Ectodermal cell (in vitro differentiated cells): ENCODE measurements around the gene PAM16.

Experiments used
- H3K27ac ChIP-seq: 2 replicates; pipeline ENCODE4 v1.7.0; 2013; ENCODE audit warnings: mild to moderate bottlenecking, low read depth, low read length; ENCODE audit not compliant: insufficient read depth, poor library complexity, severe bottlenecking
- H3K27me3 ChIP-seq: 2 replicates; pipeline ENCODE4 v1.7.0; 2013; ENCODE audit warnings: mild to moderate bottlenecking, low read length; ENCODE audit not compliant: insufficient read depth, control insufficient read depth, poor library complexity, severe bottlenecking
- H3K36me3 ChIP-seq: one replicate; pipeline ENCODE4 v1.7.0; 2013; ENCODE audit warnings: low read length; ENCODE audit not compliant: control insufficient read depth, insufficient read depth
- H3K4me1 ChIP-seq: one replicate; pipeline ENCODE4 v1.7.0; 2013; ENCODE audit warnings: low read length; ENCODE audit not compliant: control insufficient read depth, insufficient read depth
- H3K4me3 ChIP-seq: 2 replicates; pipeline ENCODE4 v1.7.0; 2013; ENCODE audit warnings: low read depth, low read length, control low read depth; ENCODE audit not compliant: insufficient read depth
- H3K9me3 ChIP-seq: 2 replicates; pipeline ENCODE4 v1.7.0; 2013; ENCODE audit warnings: mild to moderate bottlenecking, low read length, moderate library complexity; ENCODE audit not compliant: control insufficient read depth
- WGBS, 2 experiments: methylation state at CpG; one replicate each; pipeline ENCODE4 v1.1.7; 2013; ENCODE audit warnings: missing lambda C conversion rate in 2 of 2; 5-methylcytosine and 5-hydroxymethylcytosine counted together

Gene PAM16

GRCh38 chr16:4317532-4318450 lies 33.3 kb downstream of the PAM16 start:
- Histone ChIP-seq H3K9me3 (no peaks in the 10 kb centered on the region), H3K36me3 (no peaks in the 10 kb centered on the region), H3K27me3 (peaks cover 24% of the 10 kb centered on the region), H3K4me1 (peaks cover 49% of the 10 kb centered on the region), H3K4me3 (peak overlapping the region; percentile 73), H3K27ac (peak overlapping the region; percentile 4)
- 51 to 54% methylated on average over 12 of the region's 12 CpGs for WGBS, 2 experiments

GRCh38 chr16:4316864-4317531 lies 34.1 kb downstream of the PAM16 start:
- Histone ChIP-seq H3K9me3 (no peaks in the 10 kb centered on the region), H3K4me1 (peaks cover 49% of the 10 kb centered on the region), H3K27me3 (peaks cover 24% of the 10 kb centered on the region), H3K36me3 (no peaks in the 10 kb centered on the region), H3K27ac (no peak overlapping the region), H3K4me3 (peak overlapping the region; percentile 73)
- 29 to 30% methylated on average over 20 of the region's 20 CpGs for whole genome bisulfite sequencing, 2 experiments

- 0% methylated on average over 93 of the region's 93 CpGs for WGBS, 2 experiments
- Histone ChIP-seq H3K27ac (no peak overlapping the region), H3K36me3 (no peaks in the 10 kb centered on the region), H3K4me1 (peaks cover 49% of the 10 kb centered on the region), H3K9me3 (no peaks in the 10 kb centered on the region), H3K4me3 (peak overlapping the region; percentile 73), H3K27me3 (peaks cover 24% of the 10 kb centered on the region)
Observed at GRCh38 chr16:4316108-4316863, 34.8 kb downstream of the PAM16 start.

- Histone ChIP-seq H3K36me3 (no peaks in the 10 kb centered on the region), H3K27me3 (peaks cover 24% of the 10 kb centered on the region), H3K27ac (peak within 1 kb of the TSS; percentile 8), H3K4me3 (peak within 1 kb of the TSS; percentile 73), H3K4me1 (peaks cover 45% of the 10 kb centered on the region), H3K9me3 (no peaks in the 10 kb centered on the region)
- WGBS, 2 experiments: 0 to 1% methylated on average over 91 to 106 of the region's 115 CpGs
Observed at GRCh38 chr16:4315186-4316107, 35.7 kb downstream of the PAM16 start, which contains the start of gene GLIS2. GLIS2 (plus strand) TSS chr16:4316067; CDS start chr16:4332281, 16,214 bp downstream.

- Histone ChIP-seq H3K4me3 (peak overlapping the region; percentile 54), H3K9me3 (no peaks in the 10 kb centered on the region), H3K4me1 (peaks cover 44% of the 10 kb centered on the region), H3K27me3 (peaks cover 24% of the 10 kb centered on the region), H3K27ac (peak overlapping the region; percentile 8), H3K36me3 (no peaks in the 10 kb centered on the region)
- 5 to 6% methylated on average over 33 of the region's 33 CpGs for WGBS, 2 experiments
Observed at GRCh38 chr16:4314532-4315185, 36.5 kb downstream of the PAM16 start.

- WGBS, 2 experiments: 20 to 21% methylated on average over 43 of the region's 43 CpGs
- H3K9me3 ChIP-seq: no peaks in the 10 kb centered on the region
- H3K36me3 ChIP-seq: no peaks in the 10 kb centered on the region
- no peak overlapping the region for H3K27ac ChIP-seq
- no peak overlapping the region for H3K4me3 ChIP-seq
- H3K27me3 ChIP-seq: peaks cover 24% of the 10 kb centered on the region
- H3K4me1 ChIP-seq: peaks cover 43% of the 10 kb centered on the region
Observed at GRCh38 chr16:4313563-4314531, 37.3 kb downstream of the PAM16 start.

GRCh38 chr16:4309833-4310266 lies 41.3 kb downstream of the PAM16 start:
- peaks cover 19% of the 10 kb centered on the region for H3K27me3 ChIP-seq
- no peaks in the 10 kb centered on the region for H3K9me3 ChIP-seq
- H3K36me3 ChIP-seq: no peaks in the 10 kb centered on the region
- H3K27ac ChIP-seq: no peak overlapping the region
- no peak overlapping the region for H3K4me3 ChIP-seq
- H3K4me1 ChIP-seq: peaks cover 26% of the 10 kb centered on the region
- 17 to 19% methylated on average over 11 of the region's 11 CpGs for WGBS, 2 experiments

GRCh38 chr16:4309102-4309832 lies 41.9 kb downstream of the PAM16 start:
- Histone ChIP-seq H3K27ac (no peak overlapping the region), H3K9me3 (no peaks in the 10 kb centered on the region), H3K4me1 (peaks cover 28% of the 10 kb centered on the region), H3K27me3 (peaks cover 13% of the 10 kb centered on the region), H3K4me3 (no peak overlapping the region), H3K36me3 (no peaks in the 10 kb centered on the region)
- 87% methylated on average over 14 of the region's 14 CpGs for WGBS, 2 experiments
